HepG2 (cell line): Measurements from ENCODE around the gene MDP1. TPM values are rescaled to one million over a fixed set of nuclear protein-coding genes. Genes with fewer than 3 reads are reported as not detected.

Experiments used
- ATM ChIP-seq: fragments of 450-650 bp; IDR thresholded peaks from 2 replicates; pipeline ENCODE4 v1.7.1; 2017; ENCODE audit warnings: mild to moderate bottlenecking, borderline replicate concordance
- CBX1 ChIP-seq: IDR thresholded peaks from one replicate; pipeline ENCODE4 v1.6.1; 2016; ENCODE audit warnings: antibody characterized with exemption, low read depth
- CCAR2 ChIP-seq: fragments of 200-400 bp; formaldehyde crosslinking; optimal IDR thresholded peaks from 2 replicates; pipeline ENCODE3; 2018; ENCODE audit warnings: low read depth, mild to moderate bottlenecking, low read length, moderate library complexity
- FOXA1 ChIP-seq, 2 experiments: fragments of 450-650 bp in 1 of 2; sonication (generic) in 1 of 2; formaldehyde crosslinking in 1 of 2; IDR thresholded peaks; 2 replicates each; pipeline versions ENCODE4 v1.4.0 to v1.6.1; 2016 to 2020; ENCODE audit warnings: missing genetic modification reagents in 1 of 2
- FUBP1 ChIP-seq: sonication (generic); formaldehyde crosslinking; IDR thresholded peaks from 2 replicates; pipeline ENCODE4 v1.5.1; 2020; ENCODE audit warnings: missing genetic modification reagents, mild to moderate bottlenecking, borderline replicate concordance
- KDM2A ChIP-seq: sonication (generic); formaldehyde crosslinking; IDR thresholded peaks from 2 replicates; pipeline ENCODE4 v1.4.0; 2020; ENCODE audit warnings: low read depth, missing genetic modification reagents, borderline replicate concordance
- MXD3 ChIP-seq: IDR thresholded peaks from 2 replicates; pipeline ENCODE4 v1.6.1; 2016; ENCODE audit warnings: mild to moderate bottlenecking, missing biosample characterization, missing genetic modification reagents
- POGK ChIP-seq: sonication (generic); formaldehyde crosslinking; conservative IDR thresholded peaks from 2 replicates; pipeline ENCODE4 v1.8.0; 2022; ENCODE audit warnings: mild to moderate bottlenecking, moderate library complexity, missing genetic modification reagents
- RARA ChIP-seq: IDR thresholded peaks from 2 replicates; pipeline ENCODE4 v1.6.1; 2016; ENCODE audit warnings: missing genetic modification reagents, missing compliant biosample characterization
- RBFOX2 ChIP-seq: fragments of 200-400 bp; formaldehyde crosslinking; IDR thresholded peaks from 2 replicates; pipeline ENCODE4 v1.6.1; 2017; ENCODE audit warnings: low read depth, mild to moderate bottlenecking, low read length
- RFX3 ChIP-seq: IDR thresholded peaks from 2 replicates; pipeline ENCODE4 v1.6.1; 2016; ENCODE audit warnings: missing biosample characterization, missing genetic modification reagents
- ZNF317 ChIP-seq: sonication (generic); formaldehyde crosslinking; IDR thresholded peaks from 2 replicates; pipeline ENCODE4 v1.5.0; 2020; ENCODE audit warnings: mild to moderate bottlenecking, missing genetic modification reagents
- ZNF773 ChIP-seq: sonication (generic); formaldehyde crosslinking; IDR thresholded peaks from 2 replicates; pipeline ENCODE4 v1.4.0; 2020; ENCODE audit warnings: missing genetic modification reagents, borderline replicate concordance
- ZNF839 ChIP-seq: sonication (generic); formaldehyde crosslinking; IDR thresholded peaks from 2 replicates; pipeline ENCODE4 v1.4.0; 2020; ENCODE audit warnings: missing genetic modification reagents, mild to moderate bottlenecking, borderline replicate concordance
- polyA plus RNA-seq, 8 experiments: library from polyadenylated mRNA; depleted of rRNA in 3 of 8; stranded (reverse) in 7 of 8; unstranded in 1 of 8; fragments of >200 nt; fragmentation: Illumina TruSeq in 4 of 8; extraction: Trizol in 4 of 8; gene quantifications; 2 replicates each; pipeline versions ENCODE4 v1.2.1 to v1.2.3, GENCODE V29; 2011 to 2016; ENCODE audit warnings: low read depth in 4 of 8, missing spikeins in 1 of 8, mixed read lengths in 1 of 8; ENCODE audit not compliant: insufficient read depth in 1 of 8
- total RNA-seq, 5 experiments: library from RNA; depleted of rRNA; stranded (reverse); fragments of >200 nt; fragmentation: Illumina TruSeq; extraction: Trizol; gene quantifications; 2 replicates each; pipeline ENCODE4 v1.2.3, GENCODE V29; 2016; ENCODE audit warnings: low read depth in 1 of 5
- TF ChIP-seq, protein P1 (sequence below): sonication (generic); formaldehyde crosslinking; IDR thresholded peaks from 2 replicates; pipeline ENCODE4 v1.4.0; 2020; ENCODE audit warnings: missing genetic modification reagents, borderline replicate concordance
- TF ChIP-seq, protein P2 (sequence below): sonication (generic); formaldehyde crosslinking; IDR thresholded peaks from 2 replicates; pipeline ENCODE4 v1.5.1; 2020; ENCODE audit warnings: mild to moderate bottlenecking, missing genetic modification reagents, moderate library complexity
- TF ChIP-seq, protein P3 (sequence below): sonication (generic); formaldehyde crosslinking; IDR thresholded peaks from 2 replicates; pipeline ENCODE4 v1.4.0; 2020; ENCODE audit warnings: missing genetic modification reagents; ENCODE audit errors: not compliant biosample characterization

MDP1 gene
- total and polyA plus RNA-seq, 2 of the 13 experiments (the other 11 are each of a cell fraction or from before 2014, with no cell fraction given): 44.1 to 48.7 TPM

GRCh38 chr14:24212924-24213865, 2.7 kb downstream of the MDP1 start, which contains the start of gene CHMP4A (continued):
- TF ChIP-seq, protein P1, sequence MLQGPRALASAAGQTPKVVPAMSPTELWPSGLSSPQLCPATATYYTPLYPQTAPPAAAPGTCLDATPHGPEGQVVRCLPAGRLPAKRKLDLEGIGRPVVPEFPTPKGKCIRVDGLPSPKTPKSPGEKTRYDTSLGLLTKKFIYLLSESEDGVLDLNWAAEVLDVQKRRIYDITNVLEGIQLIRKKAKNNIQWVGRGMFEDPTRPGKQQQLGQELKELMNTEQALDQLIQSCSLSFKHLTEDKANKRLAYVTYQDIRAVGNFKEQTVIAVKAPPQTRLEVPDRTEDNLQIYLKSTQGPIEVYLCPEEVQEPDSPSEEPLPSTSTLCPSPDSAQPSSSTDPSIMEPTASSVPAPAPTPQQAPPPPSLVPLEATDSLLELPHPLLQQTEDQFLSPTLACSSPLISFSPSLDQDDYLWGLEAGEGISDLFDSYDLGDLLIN (CRISPR knock-in tag): peak; percentile 99
- TF ChIP-seq RARA (CRISPR knock-in tag): peak; percentile 29; the same call in 1 of the 2 replicates
- TF ChIP-seq CBX1: peak; percentile 95
- TF ChIP-seq FOXA1 (IDR thresholded peaks at IDR 0.05): no peak
- TF ChIP-seq FOXA1 (CRISPR knock-in tag; IDR thresholded peaks at IDR 0.05): peak; percentile 52; the same call in 1 of the 2 replicates
- TF ChIP-seq ZNF839 (CRISPR knock-in tag): peak; percentile 99
- TF ChIP-seq CCAR2: peak; percentile 74
- no peak for TF ChIP-seq ATM
- TF ChIP-seq, protein P2, sequence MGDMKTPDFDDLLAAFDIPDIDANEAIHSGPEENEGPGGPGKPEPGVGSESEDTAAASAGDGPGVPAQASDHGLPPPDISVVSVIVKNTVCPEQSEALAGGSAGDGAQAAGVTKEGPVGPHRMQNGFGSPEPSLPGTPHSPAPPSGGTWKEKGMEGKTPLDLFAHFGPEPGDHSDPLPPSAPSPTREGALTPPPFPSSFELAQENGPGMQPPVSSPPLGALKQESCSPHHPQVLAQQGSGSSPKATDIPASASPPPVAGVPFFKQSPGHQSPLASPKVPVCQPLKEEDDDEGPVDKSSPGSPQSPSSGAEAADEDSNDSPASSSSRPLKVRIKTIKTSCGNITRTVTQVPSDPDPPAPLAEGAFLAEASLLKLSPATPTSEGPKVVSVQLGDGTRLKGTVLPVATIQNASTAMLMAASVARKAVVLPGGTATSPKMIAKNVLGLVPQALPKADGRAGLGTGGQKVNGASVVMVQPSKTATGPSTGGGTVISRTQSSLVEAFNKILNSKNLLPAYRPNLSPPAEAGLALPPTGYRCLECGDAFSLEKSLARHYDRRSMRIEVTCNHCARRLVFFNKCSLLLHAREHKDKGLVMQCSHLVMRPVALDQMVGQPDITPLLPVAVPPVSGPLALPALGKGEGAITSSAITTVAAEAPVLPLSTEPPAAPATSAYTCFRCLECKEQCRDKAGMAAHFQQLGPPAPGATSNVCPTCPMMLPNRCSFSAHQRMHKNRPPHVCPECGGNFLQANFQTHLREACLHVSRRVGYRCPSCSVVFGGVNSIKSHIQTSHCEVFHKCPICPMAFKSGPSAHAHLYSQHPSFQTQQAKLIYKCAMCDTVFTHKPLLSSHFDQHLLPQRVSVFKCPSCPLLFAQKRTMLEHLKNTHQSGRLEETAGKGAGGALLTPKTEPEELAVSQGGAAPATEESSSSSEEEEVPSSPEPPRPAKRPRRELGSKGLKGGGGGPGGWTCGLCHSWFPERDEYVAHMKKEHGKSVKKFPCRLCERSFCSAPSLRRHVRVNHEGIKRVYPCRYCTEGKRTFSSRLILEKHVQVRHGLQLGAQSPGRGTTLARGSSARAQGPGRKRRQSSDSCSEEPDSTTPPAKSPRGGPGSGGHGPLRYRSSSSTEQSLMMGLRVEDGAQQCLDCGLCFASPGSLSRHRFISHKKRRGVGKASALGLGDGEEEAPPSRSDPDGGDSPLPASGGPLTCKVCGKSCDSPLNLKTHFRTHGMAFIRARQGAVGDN: peak; percentile 98
- TF ChIP-seq POGK (CRISPR knock-in tag): peak; percentile 98
- TF ChIP-seq FUBP1 (CRISPR knock-in tag): peak; percentile 100; the same call in 1 of the 2 replicates
- peak; percentile 100 for TF ChIP-seq KDM2A (CRISPR knock-in tag)
- peak; percentile 96 for TF ChIP-seq ZNF773 (CRISPR knock-in tag)
- peak; percentile 94 for TF ChIP-seq ZNF317 (CRISPR knock-in tag)
- TF ChIP-seq MXD3: peak; percentile 99
- TF ChIP-seq, protein P3, sequence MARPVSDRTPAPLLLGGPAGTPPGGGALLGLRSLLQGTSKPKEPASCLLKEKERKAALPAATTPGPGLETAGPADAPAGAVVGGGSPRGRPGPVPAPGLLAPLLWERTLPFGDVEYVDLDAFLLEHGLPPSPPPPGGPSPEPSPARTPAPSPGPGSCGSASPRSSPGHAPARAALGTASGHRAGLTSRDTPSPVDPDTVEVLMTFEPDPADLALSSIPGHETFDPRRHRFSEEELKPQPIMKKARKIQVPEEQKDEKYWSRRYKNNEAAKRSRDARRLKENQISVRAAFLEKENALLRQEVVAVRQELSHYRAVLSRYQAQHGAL (CRISPR knock-in tag): no peak
- peak; percentile 100 for TF ChIP-seq RBFOX2
- TF ChIP-seq RFX3 (CRISPR knock-in tag): no peak; the same call in 1 of the 2 replicates
